ENCODE results near the gene EFNB2. TPM values are rescaled to one million over a fixed set of nuclear protein-coding genes. Genes with fewer than 3 reads are reported as not detected.

EFNB2 gene
- total and polyA plus RNA-seq, 2 of the 13 experiments (the other 11 are each of a cell fraction or from before 2014, with no cell fraction given): 0.11 to 0.20 TPM

DNA sequence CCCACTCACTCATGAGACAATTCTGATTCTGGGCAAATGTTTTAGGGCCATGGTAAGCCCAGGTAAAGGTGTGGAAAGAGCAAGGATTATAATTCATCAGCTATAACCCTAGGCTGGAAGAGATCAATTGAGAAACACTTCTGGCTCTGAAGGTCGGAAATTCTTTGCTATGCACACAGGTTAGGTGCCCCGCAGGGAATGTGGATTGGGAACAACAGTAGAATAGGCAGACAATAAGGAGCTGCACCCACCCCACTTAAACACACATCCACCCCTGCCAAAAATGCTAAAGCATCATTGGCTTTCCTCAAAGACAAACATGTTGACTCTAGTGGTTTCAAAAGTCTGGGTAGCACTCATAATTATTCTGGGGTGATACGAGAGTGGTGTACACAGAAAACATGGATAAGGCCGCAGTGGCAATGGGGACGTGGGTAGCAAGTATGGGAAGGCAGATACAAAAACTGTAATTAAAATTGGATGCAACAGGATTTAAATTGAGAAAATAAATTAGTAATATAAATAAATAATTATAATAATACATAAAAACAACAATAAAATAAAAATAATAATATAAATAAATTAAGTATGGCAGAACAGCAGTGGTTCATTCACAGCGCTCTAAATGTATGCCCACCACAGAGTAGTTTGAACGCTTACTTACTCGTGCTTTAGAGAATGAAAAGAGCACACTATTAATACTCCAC, 8.6 kb downstream of the EFNB2 start:
- in situ Hi-C loops (cut with HindIII; ENCODE audit: extremely low pct_ligation_motif_present, low pct_unique_long_range_greater_than_20kb): loop anchor here (25.0 kb wide), 2 partner anchors 1115 to 1965 kb away; no protein-coding TSS in a partner anchor
- POLR2A ChIA-PET: no interaction called here
- no peak overlapping the region for H3K27ac ChIP-seq (ENCODE audit: extremely low read length, insufficient read depth, low read length)

More for the DNA sequence above, 8.6 kb downstream of the EFNB2 start:
- no peaks in the 10 kb centered on the region for H3K36me3 ChIP-seq (replicated peaks in 1 of 2; ENCODE audit: control insufficient read depth in 1 of 2, insufficient read depth in 2 of 2, low read length in 2 of 2)
- no peak for ATAC-seq
- CTCF ChIA-PET (ENCODE audit: low intra/inter-chr PET ratio, low total read pairs): no interaction called here
- H2AFZ ChIP-seq (ENCODE audit: low read length): no peak overlapping the region
- no TSS peak for BruUV-seq (replicated peaks)
- H3K9ac ChIP-seq (ENCODE audit: insufficient read depth, low read depth, low read length): no peak overlapping the region
- no peaks in the 10 kb centered on the region for H3K4me1 ChIP-seq (ENCODE audit: insufficient read depth, low read length)
- H3K4me2 ChIP-seq (ENCODE audit: low read depth, low read length): no peak overlapping the region
- H3K9me3 ChIP-seq (ENCODE audit: low read length): no peaks in the 10 kb centered on the region
- H3K4me3 ChIP-seq (replicated peaks in 1 of 3; ENCODE audit: insufficient read depth in 1 of 3, low read depth in 2 of 3, low read length in 3 of 3): no peak overlapping the region
- H3K79me2 ChIP-seq (ENCODE audit: insufficient read depth, low read length): no peaks in the 10 kb centered on the region
- no peaks in the 10 kb centered on the region; a peak in 1 of 5 replicates for H3K27me3 ChIP-seq (ENCODE audit: control insufficient read depth in 1 of 2, insufficient read depth in 2 of 2, low read length in 2 of 2)
- 41% methylated on average over 8 of the region's 8 CpGs for WGBS (ENCODE audit: low lambda C conversion rate)
- no peak for FAIRE-seq
- no peak for TF ChIP-seq XRCC5 (optimal IDR thresholded peaks at IDR 0.05; ENCODE audit: low read length)
- TF ChIP-seq, protein P1, sequence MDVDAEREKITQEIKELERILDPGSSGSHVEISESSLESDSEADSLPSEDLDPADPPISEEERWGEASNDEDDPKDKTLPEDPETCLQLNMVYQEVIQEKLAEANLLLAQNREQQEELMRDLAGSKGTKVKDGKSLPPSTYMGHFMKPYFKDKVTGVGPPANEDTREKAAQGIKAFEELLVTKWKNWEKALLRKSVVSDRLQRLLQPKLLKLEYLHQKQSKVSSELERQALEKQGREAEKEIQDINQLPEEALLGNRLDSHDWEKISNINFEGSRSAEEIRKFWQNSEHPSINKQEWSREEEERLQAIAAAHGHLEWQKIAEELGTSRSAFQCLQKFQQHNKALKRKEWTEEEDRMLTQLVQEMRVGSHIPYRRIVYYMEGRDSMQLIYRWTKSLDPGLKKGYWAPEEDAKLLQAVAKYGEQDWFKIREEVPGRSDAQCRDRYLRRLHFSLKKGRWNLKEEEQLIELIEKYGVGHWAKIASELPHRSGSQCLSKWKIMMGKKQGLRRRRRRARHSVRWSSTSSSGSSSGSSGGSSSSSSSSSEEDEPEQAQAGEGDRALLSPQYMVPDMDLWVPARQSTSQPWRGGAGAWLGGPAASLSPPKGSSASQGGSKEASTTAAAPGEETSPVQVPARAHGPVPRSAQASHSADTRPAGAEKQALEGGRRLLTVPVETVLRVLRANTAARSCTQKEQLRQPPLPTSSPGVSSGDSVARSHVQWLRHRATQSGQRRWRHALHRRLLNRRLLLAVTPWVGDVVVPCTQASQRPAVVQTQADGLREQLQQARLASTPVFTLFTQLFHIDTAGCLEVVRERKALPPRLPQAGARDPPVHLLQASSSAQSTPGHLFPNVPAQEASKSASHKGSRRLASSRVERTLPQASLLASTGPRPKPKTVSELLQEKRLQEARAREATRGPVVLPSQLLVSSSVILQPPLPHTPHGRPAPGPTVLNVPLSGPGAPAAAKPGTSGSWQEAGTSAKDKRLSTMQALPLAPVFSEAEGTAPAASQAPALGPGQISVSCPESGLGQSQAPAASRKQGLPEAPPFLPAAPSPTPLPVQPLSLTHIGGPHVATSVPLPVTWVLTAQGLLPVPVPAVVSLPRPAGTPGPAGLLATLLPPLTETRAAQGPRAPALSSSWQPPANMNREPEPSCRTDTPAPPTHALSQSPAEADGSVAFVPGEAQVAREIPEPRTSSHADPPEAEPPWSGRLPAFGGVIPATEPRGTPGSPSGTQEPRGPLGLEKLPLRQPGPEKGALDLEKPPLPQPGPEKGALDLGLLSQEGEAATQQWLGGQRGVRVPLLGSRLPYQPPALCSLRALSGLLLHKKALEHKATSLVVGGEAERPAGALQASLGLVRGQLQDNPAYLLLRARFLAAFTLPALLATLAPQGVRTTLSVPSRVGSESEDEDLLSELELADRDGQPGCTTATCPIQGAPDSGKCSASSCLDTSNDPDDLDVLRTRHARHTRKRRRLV (CRISPR knock-in tag; IDR thresholded peaks at IDR 0.05): no peak
- no peak for TF ChIP-seq ZMYM3 (CRISPR knock-in tag; IDR thresholded peaks at IDR 0.05)
- no peak for TF ChIP-seq KDM1A (CRISPR knock-in tag; IDR thresholded peaks at IDR 0.05)
- TF ChIP-seq, protein P2, sequence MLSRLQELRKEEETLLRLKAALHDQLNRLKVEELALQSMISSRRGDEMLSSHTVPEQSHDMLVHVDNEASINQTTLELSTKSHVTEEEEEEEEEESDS (CRISPR knock-in tag; IDR thresholded peaks at IDR 0.05; ENCODE audit: borderline replicate concordance): no peak
- TF ChIP-seq, protein P3, sequence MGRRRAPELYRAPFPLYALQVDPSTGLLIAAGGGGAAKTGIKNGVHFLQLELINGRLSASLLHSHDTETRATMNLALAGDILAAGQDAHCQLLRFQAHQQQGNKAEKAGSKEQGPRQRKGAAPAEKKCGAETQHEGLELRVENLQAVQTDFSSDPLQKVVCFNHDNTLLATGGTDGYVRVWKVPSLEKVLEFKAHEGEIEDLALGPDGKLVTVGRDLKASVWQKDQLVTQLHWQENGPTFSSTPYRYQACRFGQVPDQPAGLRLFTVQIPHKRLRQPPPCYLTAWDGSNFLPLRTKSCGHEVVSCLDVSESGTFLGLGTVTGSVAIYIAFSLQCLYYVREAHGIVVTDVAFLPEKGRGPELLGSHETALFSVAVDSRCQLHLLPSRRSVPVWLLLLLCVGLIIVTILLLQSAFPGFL (CRISPR knock-in tag; IDR thresholded peaks at IDR 0.05): no peak
- TF ChIP-seq JUNB (CRISPR knock-in tag; IDR thresholded peaks at IDR 0.05; ENCODE audit: borderline replicate concordance): no peak
- TF ChIP-seq NFYB (CRISPR knock-in tag; IDR thresholded peaks at IDR 0.05): no peak
- TF ChIP-seq MIER3 (CRISPR knock-in tag; IDR thresholded peaks at IDR 0.05; ENCODE audit: borderline replicate concordance): no peak
- no peak for TF ChIP-seq NCOA2 (CRISPR knock-in tag; IDR thresholded peaks at IDR 0.05)
- no peak for TF ChIP-seq KMT2A (CRISPR knock-in tag; IDR thresholded peaks at IDR 0.05)
- H4K20me1 ChIP-seq (ENCODE audit: insufficient read depth, low read length): no peaks in the 10 kb centered on the region
- DNase-seq (ENCODE audit: low spot score): no peak
- intact Hi-C loops (cut with micrococcal nuclease; ENCODE audit: unreplicated experiment): no loop called here
